ENCODE results near the gene OR4C45.
"Not testable (repeated sequence)": the region's sequence is repeated elsewhere in the genome, so short reads cannot be mapped to it uniquely, and the experiment has no call there.

Gene OR4C45

GRCh38 chr11:50078001-50078400 lies 45.3 kb downstream of the OR4C45 start:
- no peak for DNase-seq (ENCODE audit: low spot score)
- H3K4me3 Mint-ChIP-seq: no peak overlapping the region
- no peaks in the 10 kb centered on the region for H3K36me3 Mint-ChIP-seq (ENCODE audit: low read depth)
- peaks cover 69% of the 10 kb centered on the region for H3K9me3 Mint-ChIP-seq
- H3K27me3 Mint-ChIP-seq (ENCODE audit: low read depth): no peaks in the 10 kb centered on the region
- H3K4me1 Mint-ChIP-seq (ENCODE audit: low read depth): no peaks in the 10 kb centered on the region
- H3K27ac Mint-ChIP-seq: no peak overlapping the region

- DNase-seq (ENCODE audit: low spot score); H3K4me3 Mint-ChIP-seq; H3K36me3 Mint-ChIP-seq (ENCODE audit: low read depth); H3K27me3 Mint-ChIP-seq (ENCODE audit: low read depth); H3K4me1 Mint-ChIP-seq (ENCODE audit: low read depth); H3K27ac Mint-ChIP-seq: not testable (repeated sequence)
- peaks cover 68% of the 10 kb centered on the region for H3K9me3 Mint-ChIP-seq
These were observed 46.3 kb downstream of the OR4C45 start for GRCh38 chr11:50078946-50079345.

DNA sequence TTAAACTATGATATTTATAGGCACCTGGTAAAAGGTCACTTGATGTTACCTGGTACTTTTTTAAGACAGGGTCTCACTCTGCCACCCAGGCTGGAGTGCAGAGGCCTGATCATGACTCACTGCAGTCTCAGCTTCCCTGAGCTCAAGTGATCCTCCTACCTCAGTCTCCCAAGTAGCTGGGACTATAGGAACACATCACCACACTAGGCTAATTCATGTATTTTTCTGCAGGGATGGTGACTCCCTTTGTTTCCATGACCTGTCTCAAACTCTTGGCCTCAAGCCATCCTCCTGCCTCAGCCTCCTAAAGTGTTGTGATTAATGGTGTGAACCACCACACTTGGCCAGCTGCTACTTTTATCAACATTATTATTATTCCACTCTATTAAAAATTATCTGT lies 47.6 kb downstream of the OR4C45 start:
- H3K27me3 Mint-ChIP-seq (ENCODE audit: low read depth): no peaks in the 10 kb centered on the region
- no peaks in the 10 kb centered on the region for H3K36me3 Mint-ChIP-seq (ENCODE audit: low read depth)
- H3K9me3 Mint-ChIP-seq: peaks cover 64% of the 10 kb centered on the region
- no peak overlapping the region for H3K27ac Mint-ChIP-seq
- H3K4me3 Mint-ChIP-seq: no peak overlapping the region
- no peak for DNase-seq (ENCODE audit: low spot score)
- H3K4me1 Mint-ChIP-seq (ENCODE audit: low read depth): no peaks in the 10 kb centered on the region

Measured in T-helper 2 cell treated with Interferon-gamma antibody and Interleukin-4, amounts not matched to agents 5 μg/mL and 100 μg/mL, for 36 hours (primary cell).